Ureter (tissue), 1 donor: ENCODE results near the gene CDYL. TPM values are rescaled to one million over a fixed set of nuclear protein-coding genes. Genes with fewer than 3 reads are reported as not detected.

Experiments
- DNase-seq: peaks from one replicate; pipeline ENCODE4 v3.0.0-alpha.2; 2020; ENCODE audit warnings: low spot score
- total RNA-seq: library from RNA; stranded (reverse); gene quantifications from one replicate; pipeline ENCODE4 v1.2.4, GENCODE V29; 2023
- donor health status: DM: yes; HTN: yes; CAD: no.

CDYL gene
- total RNA-seq, 1 donor from 2014 or later, result 68.2 TPM

GRCh38 chr6:4964675-4965561, 188.7 kb downstream of the CDYL start:
- DNase-seq, result no peak

DNA sequence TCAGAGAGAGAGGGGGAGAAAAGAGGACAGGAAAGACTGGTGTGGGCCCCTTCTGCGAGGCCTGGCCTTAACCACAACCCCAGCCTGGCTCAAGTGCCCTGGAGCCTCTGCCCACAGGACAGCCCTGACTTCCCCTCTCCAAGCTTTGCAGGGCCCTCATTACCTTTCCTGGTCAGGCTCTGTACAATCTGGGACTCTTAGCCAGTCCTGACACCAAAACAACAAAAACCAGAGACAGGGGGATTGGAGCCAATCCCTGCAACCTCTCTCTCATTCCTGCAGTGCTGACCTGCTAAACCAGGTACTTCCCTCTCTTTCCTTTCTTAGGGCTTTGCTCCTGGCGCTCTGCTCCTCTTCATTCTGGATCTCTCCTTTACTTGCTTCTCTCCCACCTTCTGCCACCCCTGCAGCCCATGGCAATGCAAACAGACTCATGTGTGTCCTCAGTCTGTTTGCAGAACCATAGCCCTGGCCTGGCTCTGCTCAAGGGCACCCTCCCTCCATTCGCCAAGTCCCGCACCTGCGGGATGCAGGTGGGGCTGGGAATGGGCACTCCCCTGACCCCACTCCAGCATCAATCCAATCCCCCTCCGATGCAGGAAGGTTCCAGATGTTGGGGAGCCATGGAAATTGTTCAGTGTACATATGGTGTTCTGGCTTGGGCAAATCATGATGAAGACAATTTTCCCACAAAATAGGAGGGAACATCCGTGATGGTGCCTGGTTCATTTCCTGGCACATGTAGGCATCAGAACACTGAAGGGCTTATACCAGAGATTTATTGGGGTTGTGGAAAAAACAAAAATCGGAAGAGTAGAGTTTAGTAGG, 189.6 kb downstream of the CDYL start:
- DNase-seq, result no peak

- DNase-seq, result no peak
Measured at GRCh38 chr6:4967301-4968030, 191.3 kb downstream of the CDYL start.

- DNase-seq, result no peak
Measured at GRCh38 chr6:4969609-4970285, 193.5 kb downstream of the CDYL start.

DNA sequence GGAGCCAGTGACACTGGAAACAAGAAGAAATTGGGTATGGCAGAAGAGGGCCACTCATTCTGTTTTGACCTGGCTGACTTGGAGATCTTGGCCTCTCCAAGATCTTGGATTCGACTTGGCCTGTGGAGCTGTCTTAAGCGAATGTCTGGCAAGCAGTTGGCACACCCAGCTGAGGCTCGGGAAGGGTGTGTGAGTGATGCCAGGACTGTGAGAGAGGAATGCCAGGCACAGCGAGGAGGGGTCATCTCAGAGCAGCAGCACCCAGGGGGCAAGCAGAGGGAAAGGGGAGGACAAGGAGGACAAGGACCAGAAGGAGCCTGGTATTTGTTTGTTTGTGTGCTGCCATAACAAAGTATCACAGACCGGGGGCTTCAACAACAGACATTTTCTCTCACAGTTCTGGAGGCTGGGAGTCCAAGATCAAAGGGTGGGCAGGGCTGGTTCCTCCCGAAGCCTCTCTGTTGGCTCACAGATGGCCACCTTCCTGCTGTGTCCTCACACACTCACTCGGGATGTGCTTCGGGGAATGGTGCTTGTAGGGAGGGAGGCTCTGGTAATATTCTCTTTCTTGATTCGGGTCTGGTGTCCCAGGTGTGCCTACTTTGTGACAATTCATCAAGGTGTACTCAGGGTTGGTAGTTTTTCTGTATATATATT, 194.7 kb downstream of the CDYL start:
- DNase-seq, result no peak

GRCh38 chr6:4971851-4972250, 195.6 kb downstream of the CDYL start:
- no peak for DNase-seq

GRCh38 chr6:4972438-4972837, 196.2 kb downstream of the CDYL start:
- no peak for DNase-seq

GRCh38 chr6:4973415-4973814, 197.2 kb downstream of the CDYL start:
- DNase-seq, result no peak

- DNase-seq, result peak; percentile 54
Measured at GRCh38 chr6:4973982-4974745, 198.0 kb downstream of the CDYL start.

GRCh38 chr6:4974962-4975361, 198.8 kb downstream of the CDYL start:
- DNase-seq, result no peak

GRCh38 chr6:4975506-4975905, 199.3 kb downstream of the CDYL start:
- DNase-seq, result no peak

- DNase-seq, result no peak
Measured at GRCh38 chr6:4977468-4977867, 201.3 kb downstream of the CDYL start.

GRCh38 chr6:4979426-4979825, 203.2 kb downstream of the CDYL start:
- no peak for DNase-seq

DNA sequence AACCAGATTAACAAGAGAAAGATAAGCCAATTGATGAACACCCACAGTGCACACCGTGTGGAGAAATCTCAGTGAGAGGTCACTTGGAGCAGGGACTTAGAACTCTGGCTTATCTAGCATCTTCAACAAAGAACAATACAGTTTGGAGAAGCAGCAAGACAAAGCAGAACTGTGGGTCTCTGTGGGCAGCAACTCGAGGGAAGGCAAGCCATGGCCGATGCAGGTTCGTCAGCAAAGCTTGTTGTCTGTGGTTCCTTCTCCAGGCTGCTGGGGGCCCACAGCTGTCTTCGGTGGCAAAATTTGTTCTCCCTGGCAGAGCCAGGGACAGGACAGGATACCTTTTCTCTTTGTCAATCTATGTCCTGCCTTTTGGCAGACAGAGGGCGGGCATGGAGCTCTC, 205.6 kb downstream of the CDYL start:
- DNase-seq, result no peak

- DNase-seq, result no peak
Measured at GRCh38 chr6:4983322-4983721, 207.1 kb downstream of the CDYL start.

DNA sequence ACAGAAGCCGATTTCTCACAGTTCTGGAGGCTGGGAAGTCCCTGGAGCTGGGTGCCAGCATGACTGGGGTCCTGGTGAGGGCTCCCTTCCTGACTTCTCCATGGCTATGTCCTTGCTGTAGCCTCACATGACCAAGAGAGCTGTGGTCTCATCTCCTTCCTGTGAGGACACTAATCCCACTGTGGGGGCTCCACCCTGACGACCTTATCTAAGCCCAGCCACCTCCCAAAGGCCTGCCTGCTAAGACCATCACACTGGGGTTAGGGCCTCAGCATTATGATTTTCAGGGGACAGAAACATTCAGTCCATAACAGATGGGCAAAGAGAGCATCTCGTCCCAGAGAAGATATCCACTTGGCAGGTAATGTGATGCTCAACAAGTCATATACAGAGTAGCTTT, 210.8 kb downstream of the CDYL start:
- no peak for DNase-seq

- DNase-seq, result no peak
Measured at GRCh38 chr6:4987432-4987831, 211.2 kb downstream of the CDYL start.

- DNase-seq, result no peak
Measured at GRCh38 chr6:4994741-4995140, 218.5 kb downstream of the CDYL start.

DNA sequence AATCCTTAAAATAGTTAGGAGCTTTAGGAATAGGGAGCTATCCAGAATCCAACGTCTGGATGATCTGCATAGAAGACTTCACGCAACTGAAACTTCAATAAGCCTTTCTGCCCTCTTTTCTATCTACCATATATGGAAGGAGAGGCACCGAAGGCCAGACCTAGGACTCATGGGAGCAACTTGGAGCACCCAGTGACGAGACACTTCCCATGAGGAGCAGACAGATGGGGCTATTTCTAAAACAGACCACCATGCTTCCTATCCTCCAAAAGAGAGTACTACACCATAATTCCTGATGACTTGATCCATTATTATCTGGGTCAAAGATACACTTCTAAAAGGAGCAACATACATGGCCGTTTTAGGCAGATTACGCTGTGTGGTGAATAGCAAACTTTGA, 221.7 kb downstream of the CDYL start:
- DNase-seq, result no peak

GRCh38 chr6:4999586-4999985, 223.4 kb downstream of the CDYL start:
- no peak for DNase-seq
